Inferior parietal cortex (tissue), 1 donor: ENCODE measurements around the gene GDPD3.

Experiments used
- DNase-seq: peaks from one replicate; pipeline ENCODE4 v3.0.0-alpha.2; 2016; ENCODE audit errors: extremely low spot score

The GDPD3 gene

GRCh38 chr16:30054959-30055553 is 58.3 kb downstream of the GDPD3 start:
- DNase-seq: no peak
